ENCODE data around the gene DYSF.

- TF ChIP-seq CTCF (conservative IDR thresholded peaks at IDR 0.05; ENCODE audit: low read depth, low read length) (no peak), EZH2 (IDR thresholded peaks at IDR 0.05; ENCODE audit: borderline replicate concordance, low read depth, low read length, poor library complexity, severe bottlenecking) (no peak)
Measured at GRCh38 chr2:71617266-71617665, 163.9 kb downstream of the DYSF start.
